Gastrocnemius medialis (tissue), 4 donors: ENCODE results near the gene MAP2. TPM values are rescaled to one million over a fixed set of nuclear protein-coding genes. Genes with fewer than 3 reads are reported as not detected.

Experiments used
- ATAC-seq, 2 donors: fragments of 150-250 bp; one replicate each; pipeline ENCODE4 v1.9.1; 2016
- DNase-seq, 2 donors: peaks; one replicate each; pipeline ENCODE4 v3.0.0-alpha.2; 2019
- H3K27ac ChIP-seq, 4 donors: fragments of 200-600 bp; sonication (generic); 1 replicate in 1 of 4; 2 replicates in 3 of 4; pipeline ENCODE4 v1.5.1; 2016 to 2018; ENCODE audit warnings: mild to moderate bottlenecking in 2 of 4, moderate library complexity in 1 of 4
- H3K27me3 ChIP-seq, 3 donors: fragments of 200-600 bp; sonication (generic) in 2 of 3; 1 replicate in 1 of 3; 2 replicates in 2 of 3; pipeline versions ENCODE4 v1.5.1 to v1.6.0; 2016 to 2019; ENCODE audit warnings: mild to moderate bottlenecking in 1 of 3, moderate library complexity in 1 of 3
- H3K36me3 ChIP-seq, 2 donors: fragments of 200-600 bp; sonication (generic) in 1 of 2; one replicate each; pipeline ENCODE4 v1.5.1; 2017 to 2018
- H3K4me1 ChIP-seq, 2 donors: fragments of 200-600 bp; sonication (generic) in 1 of 2; one replicate each; pipeline ENCODE4 v1.5.1; 2016 to 2017; ENCODE audit warnings: mild to moderate bottlenecking in 2 of 2
- H3K4me3 ChIP-seq, 4 donors: fragments of 200-600 bp; sonication (generic) in 3 of 4; 1 replicate in 1 of 4; 2 replicates in 3 of 4; pipeline ENCODE4 v1.5.1; 2016 to 2019; ENCODE audit warnings: mild to moderate bottlenecking in 2 of 4
- H3K9me3 ChIP-seq, 3 donors: fragments of 200-600 bp; sonication (generic) in 2 of 3; 1 replicate in 1 of 3; 2 replicates in 2 of 3; pipeline ENCODE4 v1.5.1; 2016 to 2019
- POLR2A ChIP-seq, 2 donors: fragments of 450-650 bp; IDR thresholded peaks; one replicate each; pipeline ENCODE4 v1.6.1; 2017; ENCODE audit warnings: antibody characterized with exemption in 2 of 2, mild to moderate bottlenecking in 2 of 2, moderate library complexity in 2 of 2
- in situ Hi-C, 4 donors: fragments of 200-750 bp; cut with MboI; loops; one replicate each; pipeline versions ENCODE4 v1.15.0 to v1.8.0; 2017; ENCODE audit warnings: low sequenced_read_pairs in 4 of 4
- intact Hi-C: fragments of 100-400 bp; cut with DNase I; formaldehyde crosslinking; loops from one replicate; pipeline ENCODE4 v1.15.1; 2023; ENCODE audit warnings: low total_unique reads
- total RNA-seq, 4 donors: library from RNA; depleted of rRNA; stranded (reverse); fragments of >200 nt; gene quantifications; one replicate each; pipeline versions ENCODE4 v1.1.0 to v1.2.3, GENCODE V29; 2016
- TF ChIP-seq, protein P1 (sequence below), 5 experiments: fragments of 450-650 bp in 3 of 5; fragments of 200-600 bp in 2 of 5; sonication (generic) in 2 of 5; IDR thresholded peaks in 4 of 5; conservative IDR thresholded peaks in 1 of 5; 1 replicate in 4 of 5; 2 replicates in 1 of 5; pipeline ENCODE4 v1.5.1; 2016 to 2019; ENCODE audit warnings: antibody characterized with exemption in 5 of 5, mild to moderate bottlenecking in 3 of 5, moderate library complexity in 3 of 5

The MAP2 gene
- total RNA-seq, 4 donors from 2014 or later: 1.8 to 2.7 (median 2.2) TPM

- H3K9me3 ChIP-seq: no peaks in the 10 kb centered on the region
- no peaks in the 10 kb centered on the region for H3K36me3 ChIP-seq
- H3K4me1 ChIP-seq: peaks cover 0 to 10% of the 10 kb centered on the region in 2 donors
- in situ Hi-C loops (no loop called here), intact Hi-C loops (no loop called here)
- DNase-seq (no peak), ATAC-seq (no peak)
- H3K4me3 ChIP-seq: no peak overlapping the region
- no peaks in the 10 kb centered on the region for H3K27me3 ChIP-seq
- TF ChIP-seq, protein P1, sequence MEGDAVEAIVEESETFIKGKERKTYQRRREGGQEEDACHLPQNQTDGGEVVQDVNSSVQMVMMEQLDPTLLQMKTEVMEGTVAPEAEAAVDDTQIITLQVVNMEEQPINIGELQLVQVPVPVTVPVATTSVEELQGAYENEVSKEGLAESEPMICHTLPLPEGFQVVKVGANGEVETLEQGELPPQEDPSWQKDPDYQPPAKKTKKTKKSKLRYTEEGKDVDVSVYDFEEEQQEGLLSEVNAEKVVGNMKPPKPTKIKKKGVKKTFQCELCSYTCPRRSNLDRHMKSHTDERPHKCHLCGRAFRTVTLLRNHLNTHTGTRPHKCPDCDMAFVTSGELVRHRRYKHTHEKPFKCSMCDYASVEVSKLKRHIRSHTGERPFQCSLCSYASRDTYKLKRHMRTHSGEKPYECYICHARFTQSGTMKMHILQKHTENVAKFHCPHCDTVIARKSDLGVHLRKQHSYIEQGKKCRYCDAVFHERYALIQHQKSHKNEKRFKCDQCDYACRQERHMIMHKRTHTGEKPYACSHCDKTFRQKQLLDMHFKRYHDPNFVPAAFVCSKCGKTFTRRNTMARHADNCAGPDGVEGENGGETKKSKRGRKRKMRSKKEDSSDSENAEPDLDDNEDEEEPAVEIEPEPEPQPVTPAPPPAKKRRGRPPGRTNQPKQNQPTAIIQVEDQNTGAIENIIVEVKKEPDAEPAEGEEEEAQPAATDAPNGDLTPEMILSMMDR (IDR thresholded peaks at IDR 0.05 in 4 of 5, conservative IDR thresholded peaks at IDR 0.05 in 1 of 5): no peak
- TF ChIP-seq POLR2A (IDR thresholded peaks at IDR 0.05): no peak
- H3K27ac ChIP-seq: no peak overlapping the region
These were observed 45.6 kb downstream of the MAP2 start for GRCh38 chr2:209469481-209469880.

- TF ChIP-seq, protein P1 (IDR thresholded peaks at IDR 0.05 in 4 of 5, conservative IDR thresholded peaks at IDR 0.05 in 1 of 5): no peak
- no peak for TF ChIP-seq POLR2A (IDR thresholded peaks at IDR 0.05)
- in situ Hi-C loops: no loop called here
- Histone ChIP-seq H3K27ac (no peak overlapping the region), H3K9me3 (no peaks in the 10 kb centered on the region), H3K4me3 (no peak overlapping the region), H3K36me3 (no peaks in the 10 kb centered on the region), H3K4me1 (peaks cover 0 to 10% of the 10 kb centered on the region in 2 donors), H3K27me3 (no peaks in the 10 kb centered on the region)
- ATAC-seq (no peak), DNase-seq (no peak)
- intact Hi-C loops: loop anchor here (10.0 kb wide), 1 partner anchor 46 kb away; the partner anchor contains the start of gene MAP2
These were observed 46.6 kb downstream of the MAP2 start for GRCh38 chr2:209470466-209470865.

- H3K36me3 ChIP-seq: no peaks in the 10 kb centered on the region
- no peak overlapping the region for H3K4me3 ChIP-seq
- ATAC-seq: no peak
- DNase-seq: no peak
- H3K4me1 ChIP-seq: peaks cover 0 to 10% of the 10 kb centered on the region in 2 donors
- in situ Hi-C loops: no loop called here
- TF ChIP-seq POLR2A (IDR thresholded peaks at IDR 0.05): no peak
- TF ChIP-seq, protein P1 (IDR thresholded peaks at IDR 0.05 in 4 of 5, conservative IDR thresholded peaks at IDR 0.05 in 1 of 5): no peak
- H3K27ac ChIP-seq: no peak overlapping the region
- intact Hi-C loops: loop anchor here (10.0 kb wide), 1 partner anchor 46 kb away; the partner anchor contains the start of gene MAP2
- H3K9me3 ChIP-seq: no peaks in the 10 kb centered on the region
- H3K27me3 ChIP-seq: no peaks in the 10 kb centered on the region
These were observed 47.2 kb downstream of the MAP2 start for GRCh38 chr2:209471037-209471436.

GRCh38 chr2:209472112-209472832 is 48.4 kb downstream of the MAP2 start:
- Histone ChIP-seq H3K4me3 (no peak overlapping the region), H3K36me3 (no peaks in the 10 kb centered on the region), H3K4me1 (peaks cover 0 to 10% of the 10 kb centered on the region in 2 donors), H3K27me3 (no peaks in the 10 kb centered on the region), H3K9me3 (no peaks in the 10 kb centered on the region), H3K27ac (peak overlapping the region in 1 of 4 donors; percentile 1)
- intact Hi-C loops (loop anchor here (10.0 kb wide), 1 partner anchor 47 kb away; the partner anchor contains the start of gene MAP2), in situ Hi-C loops (no loop called here)
- ATAC-seq: no peak
- no peak for DNase-seq
- TF ChIP-seq, protein P1 (IDR thresholded peaks at IDR 0.05 in 4 of 5, conservative IDR thresholded peaks at IDR 0.05 in 1 of 5): no peak
- TF ChIP-seq POLR2A (IDR thresholded peaks at IDR 0.05): no peak
